ENCODE measurements around the gene UQCRHL. TPM values are rescaled to one million over a fixed set of nuclear protein-coding genes. Genes with fewer than 3 reads are reported as not detected.

UQCRHL gene
- total and polyA plus RNA-seq, 10 donors: 0.67 to 2.6 (median 1.7) TPM

DNA sequence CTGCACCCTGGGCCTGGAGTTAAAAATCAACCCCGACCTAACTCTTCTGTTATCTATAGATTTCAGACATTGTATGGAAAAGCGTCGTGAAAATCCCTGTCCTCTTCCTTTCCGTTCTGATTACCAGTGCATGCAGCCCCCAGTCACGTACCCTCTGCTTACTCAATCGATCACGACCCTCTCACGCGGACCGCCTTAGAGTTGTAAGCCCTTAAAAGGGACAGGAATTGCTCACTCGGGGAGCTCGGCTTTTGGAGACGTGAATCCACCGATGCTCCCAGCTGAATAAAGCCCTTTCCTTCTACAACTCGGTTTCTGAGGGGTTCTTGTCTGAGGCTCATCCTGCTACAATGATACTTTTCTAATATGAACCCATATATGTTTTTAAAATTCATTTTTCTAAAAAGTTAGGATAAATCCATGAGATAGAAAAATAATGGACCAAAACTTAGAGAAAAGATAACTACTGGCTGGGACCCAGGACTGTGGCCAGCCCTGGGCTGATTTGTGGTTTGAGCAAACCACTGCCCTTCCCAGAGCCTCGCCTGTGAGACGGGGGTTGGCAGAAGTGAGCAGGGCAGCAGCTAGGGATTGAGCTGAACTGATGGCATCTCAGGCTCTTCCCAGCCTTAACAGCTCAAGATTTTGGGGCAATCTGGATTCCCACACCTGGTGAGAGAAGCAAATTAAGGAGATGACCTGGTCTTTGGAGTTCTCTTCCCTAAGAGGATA is 5.0 kb downstream of the UQCRHL start:
- 74 to 83% (median 76%) methylated on average over 17 of the region's 17 CpGs for WGBS, 5 donors

DNA sequence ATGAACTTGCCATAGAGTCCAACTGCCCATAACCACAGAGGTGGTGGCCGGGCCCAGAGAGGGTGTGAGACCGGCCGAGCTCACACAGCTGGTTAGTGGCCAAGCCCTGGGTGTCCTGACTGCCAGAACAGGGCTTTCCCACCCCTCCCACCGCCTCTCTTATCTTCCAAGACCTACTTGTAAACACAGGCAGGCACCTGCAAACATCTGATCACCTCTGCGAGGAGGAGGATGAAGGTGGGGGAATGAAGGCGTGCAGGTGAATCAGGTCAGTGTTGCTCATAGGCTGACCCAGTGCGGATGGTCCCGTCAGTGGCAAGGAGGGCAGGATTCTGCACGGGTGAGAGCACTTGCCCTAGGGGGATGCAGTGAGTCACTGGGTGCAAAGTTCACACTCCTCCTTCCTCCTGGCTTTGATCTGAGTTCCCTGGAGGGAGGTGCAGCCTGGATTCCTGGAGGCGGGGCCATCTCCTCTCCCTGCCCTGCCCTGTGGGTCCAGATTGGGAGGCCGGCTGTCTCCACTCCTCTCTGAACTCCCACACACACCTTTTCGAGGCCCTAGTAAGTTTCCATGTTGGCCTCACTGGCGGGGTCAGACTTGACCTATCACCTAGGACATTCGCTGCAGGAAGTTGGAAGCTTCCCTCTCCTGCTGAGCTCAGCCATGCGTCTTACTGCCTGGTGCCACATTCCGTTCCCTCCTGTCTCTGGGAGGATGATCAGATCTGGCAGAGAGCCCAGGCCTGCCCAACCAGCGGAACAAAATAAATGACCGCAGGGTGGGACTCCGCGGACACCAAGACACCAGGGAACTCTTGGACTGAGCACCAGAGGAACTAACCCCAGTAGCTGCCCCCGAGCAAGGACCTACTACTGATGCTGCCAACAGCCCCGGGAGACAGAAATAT is 7.3 kb downstream of the UQCRHL start:
- Histone ChIP-seq H3K27me3 (replicated peaks in 1 of 7) (no peaks in the 10 kb centered on the region), H3K9me3 (no peaks in the 10 kb centered on the region), H3K27ac (peak overlapping the region in 5 of 8 donors; percentile 48 to 74 (median 72)), H3K4me1 (peaks cover 0 to 26% (median 10%) of the 10 kb centered on the region in 6 donors), H3K4me3 (no peak overlapping the region), H3K36me3 (no peaks in the 10 kb centered on the region)
- TF ChIP-seq, protein P1, sequence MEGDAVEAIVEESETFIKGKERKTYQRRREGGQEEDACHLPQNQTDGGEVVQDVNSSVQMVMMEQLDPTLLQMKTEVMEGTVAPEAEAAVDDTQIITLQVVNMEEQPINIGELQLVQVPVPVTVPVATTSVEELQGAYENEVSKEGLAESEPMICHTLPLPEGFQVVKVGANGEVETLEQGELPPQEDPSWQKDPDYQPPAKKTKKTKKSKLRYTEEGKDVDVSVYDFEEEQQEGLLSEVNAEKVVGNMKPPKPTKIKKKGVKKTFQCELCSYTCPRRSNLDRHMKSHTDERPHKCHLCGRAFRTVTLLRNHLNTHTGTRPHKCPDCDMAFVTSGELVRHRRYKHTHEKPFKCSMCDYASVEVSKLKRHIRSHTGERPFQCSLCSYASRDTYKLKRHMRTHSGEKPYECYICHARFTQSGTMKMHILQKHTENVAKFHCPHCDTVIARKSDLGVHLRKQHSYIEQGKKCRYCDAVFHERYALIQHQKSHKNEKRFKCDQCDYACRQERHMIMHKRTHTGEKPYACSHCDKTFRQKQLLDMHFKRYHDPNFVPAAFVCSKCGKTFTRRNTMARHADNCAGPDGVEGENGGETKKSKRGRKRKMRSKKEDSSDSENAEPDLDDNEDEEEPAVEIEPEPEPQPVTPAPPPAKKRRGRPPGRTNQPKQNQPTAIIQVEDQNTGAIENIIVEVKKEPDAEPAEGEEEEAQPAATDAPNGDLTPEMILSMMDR (IDR thresholded peaks at IDR 0.05 in 8 of 11, conservative IDR thresholded peaks at IDR 0.05 in 3 of 11): no peak
- TF ChIP-seq POLR2AphosphoS5 (IDR thresholded peaks at IDR 0.05): peak in 2 of 3 donors; percentile 43 to 63
- no peak for TF ChIP-seq POLR2A (IDR thresholded peaks at IDR 0.05)
- intact Hi-C loops (cut with DNase I; ENCODE audit: low total_unique reads): loop anchor here (10.0 kb wide), 1 partner anchor 255 kb away; no protein-coding TSS in a partner anchor
- 59 to 68% (median 65%) methylated on average over 16 to 22 of the region's 22 CpGs for WGBS, 5 donors
- no peak for DNase-seq

More for the DNA sequence above, 5.0 kb downstream of the UQCRHL start:
- Histone ChIP-seq H3K9me3 (no peaks in the 10 kb centered on the region), H3K4me1 (peaks cover 0 to 17% (median 9%) of the 10 kb centered on the region in 6 donors), H3K36me3 (no peaks in the 10 kb centered on the region), H3K27ac (no peak overlapping the region), H3K4me3 (no peak overlapping the region), H3K27me3 (replicated peaks in 1 of 7) (no peaks in the 10 kb centered on the region)
- no peak for DNase-seq
- intact Hi-C loops (cut with DNase I; ENCODE audit: low total_unique reads): no loop called here
- TF ChIP-seq POLR2A (IDR thresholded peaks at IDR 0.05): no peak
- TF ChIP-seq POLR2AphosphoS5 (IDR thresholded peaks at IDR 0.05): no peak
- TF ChIP-seq, protein P1 (IDR thresholded peaks at IDR 0.05 in 8 of 11, conservative IDR thresholded peaks at IDR 0.05 in 3 of 11): no peak

DNA sequence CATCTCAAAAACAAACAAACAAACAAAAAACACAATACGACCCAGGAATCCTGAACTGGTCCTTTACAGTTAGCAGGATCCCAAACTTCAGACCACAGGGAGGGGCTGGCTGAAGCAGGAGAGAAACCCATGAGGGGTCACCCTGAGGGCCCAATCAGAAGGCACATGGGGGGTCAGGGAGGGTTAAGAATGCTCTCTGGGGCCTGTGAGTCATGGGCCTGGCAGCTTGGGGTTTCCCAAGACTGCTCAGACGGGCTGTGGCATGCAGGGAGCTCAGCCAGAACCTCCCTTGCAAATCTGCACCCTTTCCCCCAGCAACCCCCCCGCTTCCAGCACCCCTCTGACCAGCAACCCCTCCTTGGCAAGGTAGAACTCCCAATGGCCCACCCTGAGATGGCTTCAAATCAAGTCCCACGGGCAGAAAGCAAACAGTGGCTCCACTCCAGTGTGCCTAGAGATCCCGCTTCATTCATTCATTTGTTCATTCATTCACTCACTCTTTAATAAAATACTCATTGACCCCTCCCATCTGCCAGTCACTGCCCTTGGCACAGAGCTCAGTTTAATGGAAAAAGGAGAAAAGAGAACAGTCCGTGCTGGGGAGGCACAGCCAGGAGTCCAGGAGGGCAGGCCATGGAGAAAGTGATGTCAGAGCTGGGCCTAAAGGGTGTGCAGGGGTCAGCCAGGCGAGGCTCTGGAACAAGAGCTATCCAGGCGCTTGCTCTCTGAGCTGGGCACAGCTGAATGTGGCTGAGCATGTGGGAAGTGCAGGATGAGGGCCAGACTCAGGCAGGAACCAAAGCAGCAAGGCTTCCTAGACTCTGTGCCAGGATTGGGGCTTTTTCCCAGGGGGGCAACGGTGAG is 8.2 kb downstream of the UQCRHL start:
- Histone ChIP-seq H3K4me3 (no peak overlapping the region), H3K27ac (peak overlapping the region in 5 of 8 donors; percentile 48 to 74 (median 72)), H3K9me3 (no peaks in the 10 kb centered on the region), H3K36me3 (no peaks in the 10 kb centered on the region), H3K4me1 (peaks cover 0 to 26% (median 10%) of the 10 kb centered on the region in 6 donors), H3K27me3 (replicated peaks in 1 of 7) (no peaks in the 10 kb centered on the region)
- no peak for TF ChIP-seq POLR2A (IDR thresholded peaks at IDR 0.05)
- TF ChIP-seq, protein P1 (IDR thresholded peaks at IDR 0.05 in 8 of 11, conservative IDR thresholded peaks at IDR 0.05 in 3 of 11): no peak
- TF ChIP-seq POLR2AphosphoS5 (IDR thresholded peaks at IDR 0.05): peak; percentile 60 to 74 (median 73)
- DNase-seq: no peak
- 51 to 69% (median 59%) methylated on average over 8 to 9 of the region's 9 CpGs for WGBS, 5 donors
- intact Hi-C loops (cut with DNase I; ENCODE audit: low total_unique reads): loop anchor here (10.0 kb wide), 1 partner anchor 256 kb away; no protein-coding TSS in a partner anchor

Measured in spleen (tissue), 11 donors.